ENCODE measurements around the gene GDAP2.

- TF ChIP-seq CTCF (IDR thresholded peaks at IDR 0.05) (no peak), POLR2AphosphoS5 (IDR thresholded peaks at IDR 0.05) (no peak), POLR2A (IDR thresholded peaks at IDR 0.05) (no peak)
Observed at GRCh38 chr1:117976381-117976780, 47.0 kb upstream of the GDAP2 start.

Measured in breast epithelium (tissue), 3 donors.